ENCODE results near the gene SELENOO. TPM values are rescaled to one million over a fixed set of nuclear protein-coding genes. Genes with fewer than 3 reads are reported as not detected.
A peak's percentile ranks its signal among the peaks of the same experiment; 100 is the strongest.

SELENOO gene
- polyA plus RNA-seq, 3 donors from 2014 or later = 2.6 to 5.7 (median 3.6) TPM

GRCh38 chr22:50246242-50247175 is 45.7 kb downstream of the SELENOO start:
- peak overlapping the region in 5 of 6 donors; percentile 26 to 92 (median 48) for H3K27ac Mint-ChIP-seq
- DNase-seq = no peak
- H3K4me1 Mint-ChIP-seq = peaks cover 30 to 56% of the 10 kb centered on the region in 2 donors
- peaks cover 0 to 3% (median 3%) of the 10 kb centered on the region in 3 donors for H3K36me3 Mint-ChIP-seq
- H3K4me3 Mint-ChIP-seq = peak overlapping the region; percentile 50 to 97 (median 52)
- peaks cover 5 to 13% (median 9%) of the 10 kb centered on the region in 3 donors for H3K27me3 Mint-ChIP-seq (ENCODE audit: low read depth in 3 of 3)
- H3K9me3 Mint-ChIP-seq = no peaks in the 10 kb centered on the region

GRCh38 chr22:50247748-50248147 is 46.9 kb downstream of the SELENOO start:
- H3K9me3 Mint-ChIP-seq = no peaks in the 10 kb centered on the region
- peak overlapping the region; percentile 15 to 49 (median 42) for H3K4me3 Mint-ChIP-seq
- DNase-seq = peak in 1 of 3 donors; percentile 74
- H3K36me3 Mint-ChIP-seq = peaks cover 0 to 3% (median 3%) of the 10 kb centered on the region in 3 donors
- peaks cover 5 to 13% (median 9%) of the 10 kb centered on the region in 3 donors for H3K27me3 Mint-ChIP-seq (ENCODE audit: low read depth in 3 of 3)
- H3K4me1 Mint-ChIP-seq = peaks cover 20 to 48% of the 10 kb centered on the region in 2 donors
- peak overlapping the region; percentile 11 to 92 (median 42) for H3K27ac Mint-ChIP-seq

GRCh38 chr22:50248196-50249081 is 47.6 kb downstream of the SELENOO start:
- peak overlapping the region in 2 of 6 donors; percentile 70 to 92 for H3K27ac Mint-ChIP-seq
- peak overlapping the region in 4 of 5 donors; percentile 15 to 46 (median 24) for H3K4me3 Mint-ChIP-seq
- peaks cover 0 to 3% (median 3%) of the 10 kb centered on the region in 3 donors for H3K36me3 Mint-ChIP-seq
- H3K27me3 Mint-ChIP-seq (ENCODE audit: low read depth in 3 of 3) = peaks cover 5 to 13% (median 9%) of the 10 kb centered on the region in 3 donors
- H3K4me1 Mint-ChIP-seq = peaks cover 16 to 41% of the 10 kb centered on the region in 2 donors
- DNase-seq = no peak
- no peaks in the 10 kb centered on the region for H3K9me3 Mint-ChIP-seq

GRCh38 chr22:50249341-50250248 is 48.8 kb downstream of the SELENOO start:
- H3K4me3 Mint-ChIP-seq = peak overlapping the region in 4 of 5 donors; percentile 81 to 87 (median 84)
- peak overlapping the region in 3 of 6 donors; percentile 44 to 67 (median 55) for H3K27ac Mint-ChIP-seq
- H3K27me3 Mint-ChIP-seq (ENCODE audit: low read depth in 3 of 3) = peaks cover 5 to 11% (median 6%) of the 10 kb centered on the region in 3 donors
- no peaks in the 10 kb centered on the region for H3K9me3 Mint-ChIP-seq
- DNase-seq = no peak
- H3K36me3 Mint-ChIP-seq = peaks cover 0 to 3% (median 3%) of the 10 kb centered on the region in 3 donors
- H3K4me1 Mint-ChIP-seq = peaks cover 6 to 31% of the 10 kb centered on the region in 2 donors

- no peaks in the 10 kb centered on the region for H3K9me3 Mint-ChIP-seq
- DNase-seq = no peak
- H3K4me1 Mint-ChIP-seq = peaks cover under 1 to 28% of the 10 kb centered on the region in 2 donors
- peaks cover 2 to 7% (median 2%) of the 10 kb centered on the region in 3 donors for H3K27me3 Mint-ChIP-seq (ENCODE audit: low read depth in 3 of 3)
- peak overlapping the region in 5 of 6 donors; percentile 44 to 84 (median 67) for H3K27ac Mint-ChIP-seq
- no peaks in the 10 kb centered on the region for H3K36me3 Mint-ChIP-seq
- peak overlapping the region; percentile 81 to 87 (median 83) for H3K4me3 Mint-ChIP-seq
Measured at GRCh38 chr22:50250249-50250554, 49.4 kb downstream of the SELENOO start.

DNA sequence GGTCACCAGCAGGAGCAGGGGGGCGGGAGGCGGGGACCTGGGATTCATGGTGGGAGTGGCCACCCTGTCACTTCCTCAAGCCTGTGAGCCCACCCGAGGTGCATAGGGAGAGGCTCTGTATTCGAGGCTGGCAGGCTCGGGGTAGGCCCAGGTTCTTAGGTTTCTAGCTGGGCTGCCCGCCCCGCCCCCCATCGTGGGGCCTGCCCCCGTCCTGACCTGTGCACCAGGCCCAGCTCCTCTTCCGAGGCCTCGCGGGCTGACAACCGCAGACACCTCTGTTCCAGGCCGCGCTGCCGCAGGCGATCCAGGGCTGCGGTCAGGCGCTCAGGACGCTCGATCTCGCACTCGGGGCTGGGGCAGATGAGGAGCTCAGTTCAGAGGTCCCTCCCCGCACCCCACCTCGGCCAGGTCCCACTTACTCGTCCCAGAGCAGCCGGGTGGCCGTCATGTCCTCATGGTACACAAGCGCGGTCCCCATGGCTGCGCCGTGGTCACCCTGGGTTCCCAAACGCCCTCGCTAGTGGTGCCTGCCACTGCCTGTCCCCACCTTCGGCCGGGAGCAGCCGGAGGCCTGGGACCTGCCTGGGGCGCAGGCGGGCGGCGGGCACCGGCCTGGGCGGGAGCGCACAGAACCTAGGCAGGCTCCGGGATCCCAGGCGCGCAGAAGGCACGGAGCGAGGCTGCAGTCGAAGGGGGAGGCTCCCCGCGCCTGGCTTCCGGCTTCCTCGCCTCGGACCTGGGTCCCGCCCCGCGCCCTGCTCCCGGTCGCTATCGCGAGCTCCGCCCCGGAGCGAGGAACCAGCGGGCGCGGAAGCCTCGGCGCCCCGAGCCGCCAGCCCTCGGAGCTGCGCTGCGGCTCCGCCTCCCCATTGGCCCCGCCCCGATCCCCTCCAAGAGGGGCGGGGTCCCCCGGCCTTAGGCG is 50.0 kb downstream of the SELENOO start, which contains the start of gene HDAC10:
TSS of gene HDAC10 (minus strand) at position 711 of the 922 bp plus-strand sequence. CDS start at position 478, 233 bp downstream.
- peak; percentile 67 to 73 (median 72) for DNase-seq
- Mint-ChIP-seq H3K36me3 (no peaks in the 10 kb centered on the region), H3K4me3 (peak within 1 kb of the TSS; percentile 81 to 87 (median 83)), H3K27ac (peak within 1 kb of the TSS; percentile 44 to 84 (median 77)), H3K9me3 (no peaks in the 10 kb centered on the region), H3K27me3 (ENCODE audit: low read depth in 3 of 3) (peaks cover 2 to 9% (median 2%) of the 10 kb centered on the region in 3 donors), H3K4me1 (peaks cover 0 to 28% of the 10 kb centered on the region in 2 donors)

DNA sequence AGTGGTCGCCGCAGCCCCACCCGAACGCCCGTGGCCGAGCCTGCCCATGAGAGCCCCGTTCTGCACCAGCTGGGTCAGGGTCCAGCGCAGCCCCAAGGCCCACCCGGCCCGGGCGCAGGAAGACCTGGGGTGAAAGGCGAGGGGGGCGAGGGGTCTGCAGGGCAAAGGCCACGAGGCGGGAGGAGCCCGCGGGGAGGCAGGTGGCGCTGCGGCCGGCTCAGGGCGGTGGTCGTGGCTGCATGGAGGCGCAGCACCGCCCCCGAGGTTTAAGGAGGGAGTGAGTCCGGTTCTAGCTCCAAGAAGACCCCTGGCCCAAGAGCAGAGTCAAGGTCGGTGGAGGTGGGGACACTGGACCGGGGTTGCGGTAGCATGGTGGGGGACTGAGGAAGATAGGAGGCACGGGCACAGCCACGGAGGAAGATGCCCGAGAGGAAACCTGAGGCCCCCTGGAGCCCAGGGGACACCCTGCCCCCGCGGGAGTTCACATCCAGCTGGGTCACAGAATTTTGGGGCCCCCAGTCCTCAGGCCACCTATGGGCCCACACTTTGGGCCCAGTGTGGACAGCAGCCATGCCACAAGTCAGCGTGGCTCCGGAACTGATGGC is 50.8 kb downstream of the SELENOO start:
- H3K36me3 Mint-ChIP-seq = no peaks in the 10 kb centered on the region

DNA sequence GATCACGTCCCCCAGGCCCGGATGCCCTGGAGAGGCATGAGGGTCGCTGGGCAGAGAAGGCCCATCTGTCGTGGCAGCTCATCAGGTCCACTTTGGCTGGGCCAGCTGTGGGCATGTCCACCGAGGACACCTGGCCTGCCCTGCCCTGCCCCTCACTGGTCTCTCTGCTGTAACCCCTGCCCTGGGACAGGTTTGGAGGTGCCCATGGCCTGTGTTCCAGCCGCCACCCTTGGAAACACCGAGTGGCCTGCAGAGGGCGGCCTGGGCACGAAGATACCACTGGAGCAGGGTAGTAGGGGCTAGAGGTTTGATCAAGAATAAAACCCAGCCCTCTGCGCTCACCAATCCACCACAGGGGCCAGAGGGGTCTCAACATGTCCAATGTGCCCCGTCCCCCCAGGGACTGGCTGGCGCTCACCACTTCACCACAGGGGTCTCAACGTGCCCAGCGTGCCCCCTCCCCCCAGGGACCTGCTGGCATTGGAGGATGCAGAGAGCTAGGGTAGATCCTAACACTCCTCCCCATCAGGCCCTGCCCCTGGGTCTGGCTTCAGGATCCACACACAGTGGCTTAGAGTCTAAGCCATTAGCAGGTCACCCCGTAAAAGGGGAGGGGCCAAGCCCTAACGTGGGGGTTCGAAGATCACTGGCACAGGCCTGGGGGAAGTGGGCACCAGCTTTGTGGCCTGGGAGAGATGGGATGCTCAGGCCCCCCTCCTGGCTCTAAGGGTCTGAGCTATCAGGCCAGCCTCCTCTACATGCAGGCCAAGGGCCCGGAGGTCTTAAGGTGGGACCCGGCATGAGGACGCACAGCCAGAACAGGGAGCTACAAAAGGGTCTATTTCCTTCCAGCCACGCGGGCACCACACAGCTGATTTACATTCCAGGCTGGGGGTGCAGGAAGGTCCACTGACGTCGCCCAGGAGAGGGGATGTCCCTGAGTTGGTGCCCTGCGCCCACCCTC is 51.6 kb downstream of the SELENOO start:
- Mint-ChIP-seq H3K27me3 (ENCODE audit: low read depth in 3 of 3) (peaks cover 1 to 9% (median 2%) of the 10 kb centered on the region in 3 donors), H3K9me3 (no peaks in the 10 kb centered on the region), H3K4me3 (peak overlapping the region; percentile 40 to 69 (median 60)), H3K36me3 (no peaks in the 10 kb centered on the region), H3K27ac (peak overlapping the region in 4 of 6 donors; percentile 27 to 74 (median 49)), H3K4me1 (peaks cover 0 to 19% of the 10 kb centered on the region in 2 donors)
- peak; percentile 58 to 70 (median 65) for DNase-seq

More for the DNA sequence above, 50.8 kb downstream of the SELENOO start:
- peak overlapping the region in 3 of 6 donors; percentile 27 to 74 (median 69) for H3K27ac Mint-ChIP-seq
- peaks cover 2 to 9% (median 2%) of the 10 kb centered on the region in 3 donors for H3K27me3 Mint-ChIP-seq (ENCODE audit: low read depth in 3 of 3)
- H3K4me1 Mint-ChIP-seq = peaks cover 0 to 23% of the 10 kb centered on the region in 2 donors
- no peak for DNase-seq
- H3K9me3 Mint-ChIP-seq = no peaks in the 10 kb centered on the region
- H3K4me3 Mint-ChIP-seq = peak overlapping the region; percentile 40 to 69 (median 58)

GRCh38 chr22:50253046-50253915 is 52.5 kb downstream of the SELENOO start:
- no peak overlapping the region for H3K4me3 Mint-ChIP-seq
- H3K4me1 Mint-ChIP-seq = peaks cover 0 to 13% of the 10 kb centered on the region in 2 donors
- H3K27ac Mint-ChIP-seq = peak overlapping the region in 1 of 6 donors; percentile 12
- H3K36me3 Mint-ChIP-seq = no peaks in the 10 kb centered on the region
- H3K9me3 Mint-ChIP-seq = no peaks in the 10 kb centered on the region
- no peak for DNase-seq
- H3K27me3 Mint-ChIP-seq (ENCODE audit: low read depth in 3 of 3) = peaks cover 0 to 9% (median 0%) of the 10 kb centered on the region in 3 donors

GRCh38 chr22:50253941-50254340 is 53.1 kb downstream of the SELENOO start:
- no peaks in the 10 kb centered on the region for H3K36me3 Mint-ChIP-seq
- peaks cover 0 to 13% of the 10 kb centered on the region in 2 donors for H3K4me1 Mint-ChIP-seq
- no peak overlapping the region for H3K4me3 Mint-ChIP-seq
- no peak overlapping the region for H3K27ac Mint-ChIP-seq
- no peak for DNase-seq
- no peaks in the 10 kb centered on the region for H3K9me3 Mint-ChIP-seq
- H3K27me3 Mint-ChIP-seq (ENCODE audit: low read depth in 3 of 3) = peaks cover 0 to 9% (median under 1%) of the 10 kb centered on the region in 3 donors

All from immature natural killer cell (primary cell).